SK-N-SH treated with all-trans-retinoic acid at 6 μM for 48 hours (cell line): ENCODE results near the gene IMPG1.

ENCODE experiments used
- ATAC-seq: fragments of 200-7000 bp; cut with Tn5 transposase; 3 replicates; pipeline ENCODE4 v1.9.1; 2020; ENCODE audit warnings: mild to moderate bottlenecking, moderate library complexity
- ARNTL ChIP-seq: fragments of 450-650 bp; formaldehyde crosslinking; IDR thresholded peaks from 2 replicates; pipeline ENCODE4 v1.5.0; 2020; ENCODE audit warnings: low read depth, mild to moderate bottlenecking, moderate library complexity, borderline replicate concordance
- BACH2 ChIP-seq: fragments of 250-450 bp; sonication (Bioruptor Pico); IDR thresholded peaks from 2 replicates; pipeline ENCODE4 v1.9.0; 2021; ENCODE audit warnings: mild to moderate bottlenecking, borderline replicate concordance
- CREB5 ChIP-seq: fragments of 250-450 bp; sonication (Bioruptor Pico); IDR thresholded peaks from 2 replicates; pipeline ENCODE4 v1.5.1; 2020; ENCODE audit warnings: low read depth, mild to moderate bottlenecking, moderate library complexity
- CSDC2 ChIP-seq: fragments of 250-450 bp; sonication (Bioruptor Pico); IDR thresholded peaks from 2 replicates; pipeline ENCODE4 v1.5.0; 2020; ENCODE audit warnings: mild to moderate bottlenecking, moderate library complexity
- CSRNP3 ChIP-seq: fragments of 250-450 bp; sonication (Bioruptor Pico); IDR thresholded peaks from 2 replicates; pipeline ENCODE4 v1.5.1; 2021; ENCODE audit warnings: mild to moderate bottlenecking, moderate library complexity
- ESRRG ChIP-seq: fragments of 250-450 bp; sonication (Bioruptor Pico); IDR thresholded peaks from 2 replicates; pipeline ENCODE4 v1.6.1; 2021; ENCODE audit warnings: mild to moderate bottlenecking
- GLIS3 ChIP-seq: fragments of 250-450 bp; sonication (Bioruptor Pico); IDR thresholded peaks from 2 replicates; pipeline ENCODE4 v1.5.0; 2020; ENCODE audit warnings: mild to moderate bottlenecking, moderate library complexity
- ISL1 ChIP-seq: fragments of 250-450 bp; sonication (Bioruptor Pico); IDR thresholded peaks from 2 replicates; pipeline ENCODE4 v2.1.2; 2022; ENCODE audit warnings: mild to moderate bottlenecking, moderate library complexity
- OSR1 ChIP-seq: fragments of 250-450 bp; sonication (Bioruptor Pico); IDR thresholded peaks from 2 replicates; pipeline ENCODE4 v1.8.0; 2022; ENCODE audit warnings: moderate library complexity, mild to moderate bottlenecking, inconsistent platforms
- PATZ1 ChIP-seq: fragments of 250-450 bp; sonication (Bioruptor Pico); IDR thresholded peaks from 2 replicates; pipeline ENCODE4 v1.8.0; 2020; ENCODE audit warnings: mild to moderate bottlenecking, moderate library complexity, borderline replicate concordance
- POU6F1 ChIP-seq: fragments of 250-450 bp; sonication (Bioruptor Pico); IDR thresholded peaks from 2 replicates; pipeline ENCODE4 v1.8.0; 2021; ENCODE audit warnings: low read depth, mild to moderate bottlenecking, moderate library complexity, borderline replicate concordance
- PPARA ChIP-seq: fragments of 250-450 bp; sonication (Bioruptor Pico); IDR thresholded peaks from 2 replicates; pipeline ENCODE4 v1.5.0; 2020; ENCODE audit warnings: mild to moderate bottlenecking, borderline replicate concordance
- RARB ChIP-seq: fragments of 250-450 bp; sonication (Bioruptor Pico); IDR thresholded peaks from 2 replicates; pipeline ENCODE4 v1.8.0; 2021; ENCODE audit warnings: mild to moderate bottlenecking, moderate library complexity
- SNAI2 ChIP-seq: fragments of 250-450 bp; sonication (Bioruptor Pico); IDR thresholded peaks from 2 replicates; pipeline ENCODE4 v1.5.0; 2020; ENCODE audit warnings: mild to moderate bottlenecking, moderate library complexity
- TCF4 ChIP-seq: fragments of 250-450 bp; sonication (Bioruptor Pico); IDR thresholded peaks from 2 replicates; pipeline ENCODE4 v1.8.0; 2021; ENCODE audit warnings: mild to moderate bottlenecking, moderate library complexity, borderline replicate concordance
- TOX ChIP-seq: fragments of 250-450 bp; sonication (Bioruptor Pico); IDR thresholded peaks from 2 replicates; pipeline ENCODE4 v1.8.0; 2021; ENCODE audit warnings: mild to moderate bottlenecking, moderate library complexity, borderline replicate concordance
- TSHZ2 ChIP-seq: fragments of 250-450 bp; sonication (Bioruptor Pico); IDR thresholded peaks from 2 replicates; pipeline ENCODE4 v1.5.0; 2020; ENCODE audit warnings: mild to moderate bottlenecking, moderate library complexity
- ZC3H10 ChIP-seq: fragments of 250-450 bp; sonication (Bioruptor Pico); IDR thresholded peaks from 2 replicates; pipeline ENCODE4 v1.5.1; 2021; ENCODE audit warnings: mild to moderate bottlenecking, moderate library complexity
- ZFP3 ChIP-seq: fragments of 250-450 bp; sonication (Bioruptor Pico); IDR thresholded peaks from 2 replicates; pipeline ENCODE4 v1.5.0; 2020; ENCODE audit warnings: mild to moderate bottlenecking, moderate library complexity
- ZFP30 ChIP-seq: fragments of 450-650 bp; formaldehyde crosslinking; IDR thresholded peaks from 2 replicates; pipeline ENCODE4 v1.5.0; 2022; ENCODE audit warnings: mild to moderate bottlenecking, moderate library complexity
- ZNF70 ChIP-seq: fragments of 450-650 bp; formaldehyde crosslinking; IDR thresholded peaks from 2 replicates; pipeline ENCODE4 v1.5.0; 2020; ENCODE audit warnings: mild to moderate bottlenecking, moderate library complexity
- ZNF8 ChIP-seq: fragments of 450-650 bp; formaldehyde crosslinking; IDR thresholded peaks from 2 replicates; pipeline ENCODE4 v1.5.0; 2020; ENCODE audit warnings: mild to moderate bottlenecking, moderate library complexity

IMPG1 gene

GRCh38 chr6:76072562-76072961 lies at the start of gene IMPG1:
Gene IMPG1, minus strand, starts transcription at chr6:76072662. Its CDS starts 174 bp downstream, at chr6:76072488.
- no peak for ATAC-seq
- TF ChIP-seq ARNTL (CRISPR knock-in tag) (no peak), TOX (CRISPR knock-in tag) (no peak), TCF4 (CRISPR knock-in tag) (no peak)

GRCh38 chr6:76120302-76120701 lies 47.8 kb upstream of the IMPG1 start:
- TF ChIP-seq TSHZ2 (CRISPR knock-in tag) (no peak), ESRRG (CRISPR knock-in tag) (no peak), TCF4 (CRISPR knock-in tag) (no peak), PATZ1 (no peak), ARNTL (CRISPR knock-in tag) (no peak), ZC3H10 (CRISPR knock-in tag) (no peak), ZNF70 (CRISPR knock-in tag) (no peak), GLIS3 (no peak), BACH2 (CRISPR knock-in tag) (no peak), RARB (CRISPR knock-in tag) (no peak), ZFP30 (CRISPR knock-in tag) (no peak), CSRNP3 (CRISPR knock-in tag) (no peak), ISL1 (no peak), OSR1 (CRISPR knock-in tag) (no peak), POU6F1 (CRISPR knock-in tag) (no peak), ZFP3 (CRISPR knock-in tag) (no peak), PPARA (CRISPR knock-in tag) (no peak)
- ATAC-seq = no peak

- ATAC-seq = no peak
- TF ChIP-seq TCF4 (CRISPR knock-in tag) (no peak), POU6F1 (CRISPR knock-in tag) (no peak), PATZ1 (no peak), ZNF8 (no peak), CREB5 (CRISPR knock-in tag) (no peak), CSDC2 (no peak), SNAI2 (no peak), ZNF70 (CRISPR knock-in tag) (no peak), TOX (CRISPR knock-in tag) (no peak), ARNTL (CRISPR knock-in tag) (no peak), ZC3H10 (CRISPR knock-in tag) (no peak), ZFP3 (CRISPR knock-in tag) (no peak), PPARA (CRISPR knock-in tag) (no peak), TSHZ2 (CRISPR knock-in tag) (no peak)
Measured at GRCh38 chr6:76073281-76073680, 819 bp upstream of the IMPG1 start.
